ENCODE results near the gene JMJD1C. TPM values are rescaled to one million over a fixed set of nuclear protein-coding genes. Genes with fewer than 3 reads are reported as not detected.

Gene JMJD1C
- total and polyA plus RNA-seq, 2 donors (not counting 3 experiments of a cell fraction or from before 2014, with no cell fraction given), result 32.1 to 97.1 TPM

GRCh38 chr10:63365976-63366765 lies 99.6 kb downstream of the JMJD1C start:
- DNase-seq (ENCODE audit: low read depth, low spot score) (no peak), FAIRE-seq (no peak)
- no peaks in the 10 kb centered on the region for H4K20me1 ChIP-seq (replicated peaks; ENCODE audit: control insufficient read depth, extremely low read depth, insufficient read depth, low read length)
- no peaks in the 10 kb centered on the region for H3K9me3 ChIP-seq (replicated peaks; ENCODE audit: control insufficient read depth, insufficient read depth, low read length)
- ChIA-PET CTCF (interaction anchor here (0.7 to 1.9 kb wide), 3 partner anchors 9 to 354 kb away, joined by 3 to 5 read pairs (median 4); no protein-coding TSS in a partner anchor), POLR2A (no interaction called here)
- dilution Hi-C loops (cut with MboI; ENCODE audit: extremely low pct_ligation_motif_present, low sequenced_read_pairs) (no loop called here), intact Hi-C loops (cut with micrococcal nuclease) (no loop called here)
- no peak overlapping the region for H2AFZ ChIP-seq (ENCODE audit: low read depth, low read length)
- H3K4me3 ChIP-seq (replicated peaks in 1 of 3; ENCODE audit: insufficient read depth in 1 of 3, low read depth in 1 of 3, low read length in 3 of 3), result no peak overlapping the region
- no peak overlapping the region for H3K9ac ChIP-seq (replicated peaks; ENCODE audit: extremely low read depth, insufficient read depth, low read length)
- no peaks in the 10 kb centered on the region for H3K36me3 ChIP-seq (ENCODE audit: control insufficient read depth in 2 of 2, extremely low read depth in 1 of 2, insufficient read depth in 2 of 2, low read length in 2 of 2)
- H3K27ac ChIP-seq (ENCODE audit: insufficient read depth, low read depth, low read length), result no peak overlapping the region
- H3K4me2 ChIP-seq (ENCODE audit: insufficient read depth, low read length), result no peak overlapping the region
- H3K79me2 ChIP-seq (ENCODE audit: control insufficient read depth, insufficient read depth, low read length), result peaks cover 20% of the 10 kb centered on the region
- H3K9me1 ChIP-seq (replicated peaks; ENCODE audit: control insufficient read depth, extremely low read depth, insufficient read depth, low read length), result no peaks in the 10 kb centered on the region
- BruUV-seq (replicated peaks), result no TSS peak
- no peaks in the 10 kb centered on the region for H3K27me3 ChIP-seq (ENCODE audit: control insufficient read depth in 2 of 2, insufficient read depth in 2 of 2, low read length in 2 of 2)
- H3K4me1 ChIP-seq (ENCODE audit: control insufficient read depth, extremely low read depth, insufficient read depth, low read length), result no peaks in the 10 kb centered on the region
- TF ChIP-seq FOS (IDR thresholded peaks at IDR 0.05; ENCODE audit: borderline replicate concordance, insufficient read depth, low read length) (peak; percentile 5), MYC (IDR thresholded peaks at IDR 0.05; ENCODE audit: low read depth, low read length) (no peak), POLR2AphosphoS5 (IDR thresholded peaks at IDR 0.05; ENCODE audit: insufficient read depth, low read depth, low read length) (no peak), GATA2 (IDR thresholded peaks at IDR 0.05; ENCODE audit: insufficient read depth, insufficient read length, low read depth, low read length) (no peak), JUN (IDR thresholded peaks at IDR 0.05; ENCODE audit: borderline replicate concordance, insufficient read depth, insufficient read length, low read depth) (no peak)
- TF ChIP-seq, protein P1, sequence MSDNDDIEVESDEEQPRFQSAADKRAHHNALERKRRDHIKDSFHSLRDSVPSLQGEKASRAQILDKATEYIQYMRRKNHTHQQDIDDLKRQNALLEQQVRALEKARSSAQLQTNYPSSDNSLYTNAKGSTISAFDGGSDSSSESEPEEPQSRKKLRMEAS (IDR thresholded peaks at IDR 0.05; ENCODE audit: insufficient read depth, insufficient read length), result no peak
- TF ChIP-seq, protein P2, sequence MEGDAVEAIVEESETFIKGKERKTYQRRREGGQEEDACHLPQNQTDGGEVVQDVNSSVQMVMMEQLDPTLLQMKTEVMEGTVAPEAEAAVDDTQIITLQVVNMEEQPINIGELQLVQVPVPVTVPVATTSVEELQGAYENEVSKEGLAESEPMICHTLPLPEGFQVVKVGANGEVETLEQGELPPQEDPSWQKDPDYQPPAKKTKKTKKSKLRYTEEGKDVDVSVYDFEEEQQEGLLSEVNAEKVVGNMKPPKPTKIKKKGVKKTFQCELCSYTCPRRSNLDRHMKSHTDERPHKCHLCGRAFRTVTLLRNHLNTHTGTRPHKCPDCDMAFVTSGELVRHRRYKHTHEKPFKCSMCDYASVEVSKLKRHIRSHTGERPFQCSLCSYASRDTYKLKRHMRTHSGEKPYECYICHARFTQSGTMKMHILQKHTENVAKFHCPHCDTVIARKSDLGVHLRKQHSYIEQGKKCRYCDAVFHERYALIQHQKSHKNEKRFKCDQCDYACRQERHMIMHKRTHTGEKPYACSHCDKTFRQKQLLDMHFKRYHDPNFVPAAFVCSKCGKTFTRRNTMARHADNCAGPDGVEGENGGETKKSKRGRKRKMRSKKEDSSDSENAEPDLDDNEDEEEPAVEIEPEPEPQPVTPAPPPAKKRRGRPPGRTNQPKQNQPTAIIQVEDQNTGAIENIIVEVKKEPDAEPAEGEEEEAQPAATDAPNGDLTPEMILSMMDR (IDR thresholded peaks at IDR 0.05; ENCODE audit: extremely low read depth in 1 of 2, insufficient read depth in 1 of 2, low read depth in 1 of 2, low read length in 2 of 2), result no peak

All from endothelial cell of umbilical vein (primary cell).